ENCODE data around the gene WNT7B.

Gene WNT7B

DNA sequence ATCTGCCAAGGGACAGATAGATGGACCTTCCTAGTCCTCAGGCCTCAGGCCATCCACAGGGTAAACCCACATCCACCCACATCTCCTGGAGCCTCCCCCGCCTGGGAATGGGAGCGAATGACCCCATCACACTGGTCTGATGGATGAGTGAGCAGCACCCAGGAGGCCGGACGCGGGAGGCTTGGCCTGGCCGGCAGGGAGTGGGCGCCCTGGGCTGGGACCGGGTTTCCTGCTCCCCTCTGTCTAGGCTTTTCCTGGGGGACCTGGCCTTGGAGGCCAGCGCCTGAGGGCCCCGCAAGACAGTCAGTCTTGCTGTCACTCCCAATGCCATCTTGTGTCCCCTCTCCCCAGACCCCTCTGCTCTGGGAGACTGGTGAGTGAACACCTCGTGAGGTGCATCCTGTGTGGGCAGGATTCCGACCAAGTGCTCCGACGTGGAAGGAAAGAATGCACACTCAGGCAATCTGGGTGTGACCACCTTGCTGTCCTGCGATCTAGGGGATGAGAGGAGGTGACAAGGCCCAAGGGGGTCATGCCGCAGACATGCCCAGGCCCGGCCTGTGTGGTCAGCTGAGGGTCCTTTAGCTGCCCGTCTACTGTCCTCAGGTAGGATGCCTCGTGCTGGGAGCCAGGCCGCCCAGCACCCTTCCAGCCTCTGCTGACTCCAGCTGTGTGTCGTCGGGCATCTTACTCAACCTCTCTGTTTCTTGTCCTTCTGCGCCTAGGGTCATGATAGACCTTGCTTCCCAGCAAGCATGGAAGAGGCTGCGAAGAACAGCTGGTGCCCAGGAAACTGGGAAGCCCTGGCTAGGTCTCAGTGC, 26.5 kb upstream of the WNT7B start:
- DNase-seq (ENCODE audit: low spot score in 2 of 2): no peak
- Mint-ChIP-seq H3K36me3 (no peaks in the 10 kb centered on the region), H3K27me3 (peaks cover 4% of the 10 kb centered on the region), H3K4me1 (peaks cover 5% of the 10 kb centered on the region), H3K9me3 (no peaks in the 10 kb centered on the region), H3K4me3 (no peak overlapping the region), H3K27ac (no peak overlapping the region)
- ATAC-seq (ENCODE audit: low read depth): no peak

- Mint-ChIP-seq H3K9me3 (no peaks in the 10 kb centered on the region), H3K4me3 (no peak overlapping the region), H3K36me3 (no peaks in the 10 kb centered on the region), H3K27ac (no peak overlapping the region), H3K4me1 (peaks cover 5% of the 10 kb centered on the region), H3K27me3 (peaks cover 4% of the 10 kb centered on the region)
- ATAC-seq (ENCODE audit: low read depth) (no peak), DNase-seq (ENCODE audit: low spot score in 2 of 2) (no peak)
Observed at GRCh38 chr22:46002757-46003270, 25.9 kb upstream of the WNT7B start.

GRCh38 chr22:46001426-46002106, 24.6 kb upstream of the WNT7B start:
- H3K27ac Mint-ChIP-seq: no peak overlapping the region
- no peaks in the 10 kb centered on the region for H3K9me3 Mint-ChIP-seq
- no peak overlapping the region for H3K4me3 Mint-ChIP-seq
- H3K4me1 Mint-ChIP-seq: peaks cover 13% of the 10 kb centered on the region
- no peaks in the 10 kb centered on the region for H3K36me3 Mint-ChIP-seq
- peaks cover 9% of the 10 kb centered on the region for H3K27me3 Mint-ChIP-seq
- ATAC-seq (ENCODE audit: low read depth) (no peak), DNase-seq (ENCODE audit: low spot score in 2 of 2) (no peak)

GRCh38 chr22:46001046-46001425, 24.1 kb upstream of the WNT7B start:
- DNase-seq (ENCODE audit: low spot score in 2 of 2) (no peak), ATAC-seq (ENCODE audit: low read depth) (peak; percentile 55)
- Mint-ChIP-seq H3K9me3 (no peaks in the 10 kb centered on the region), H3K4me1 (peaks cover 13% of the 10 kb centered on the region), H3K4me3 (no peak overlapping the region), H3K36me3 (no peaks in the 10 kb centered on the region), H3K27ac (no peak overlapping the region), H3K27me3 (peaks cover 10% of the 10 kb centered on the region)

- ATAC-seq (ENCODE audit: low read depth): no peak
- H3K4me1 Mint-ChIP-seq: peaks cover 14% of the 10 kb centered on the region
- H3K27ac Mint-ChIP-seq: no peak overlapping the region
- peaks cover 13% of the 10 kb centered on the region for H3K27me3 Mint-ChIP-seq
- no peak overlapping the region for H3K4me3 Mint-ChIP-seq
- no peaks in the 10 kb centered on the region for H3K9me3 Mint-ChIP-seq
- no peak for DNase-seq (ENCODE audit: low spot score in 2 of 2)
- H3K36me3 Mint-ChIP-seq: no peaks in the 10 kb centered on the region
Observed at GRCh38 chr22:46000081-46001027, 23.4 kb upstream of the WNT7B start.

DNA sequence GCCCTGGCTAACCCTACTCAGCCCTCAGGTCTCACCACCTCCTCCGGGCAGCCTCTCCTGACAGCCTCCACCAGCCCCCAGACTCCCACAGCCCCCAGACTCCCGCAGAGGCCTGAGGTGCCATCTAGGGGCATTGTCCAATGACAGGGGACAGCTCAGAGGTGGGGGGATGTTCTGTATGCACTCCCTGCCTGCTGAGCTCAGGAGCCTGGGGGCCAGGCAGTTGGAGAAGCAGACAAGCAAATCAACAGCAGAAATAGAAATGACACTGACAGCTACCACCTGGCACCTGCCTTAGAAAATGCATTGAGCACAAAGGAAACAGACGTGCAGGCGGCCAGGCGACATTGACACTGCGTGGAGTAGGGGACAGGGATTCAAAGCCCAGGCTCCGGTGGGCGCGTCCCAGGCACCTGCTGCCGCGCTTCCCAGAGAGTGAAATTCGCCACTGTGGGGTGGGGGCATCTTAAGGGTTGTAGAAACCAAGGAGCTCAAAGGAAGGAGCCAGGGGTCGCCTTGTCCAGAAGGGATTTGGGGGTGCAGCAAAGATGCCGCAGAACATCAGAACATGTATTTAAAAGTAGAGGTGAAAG, 22.5 kb upstream of the WNT7B start:
- Mint-ChIP-seq H3K36me3 (no peaks in the 10 kb centered on the region), H3K4me3 (no peak overlapping the region), H3K4me1 (peaks cover 15% of the 10 kb centered on the region), H3K27me3 (peaks cover 11% of the 10 kb centered on the region), H3K27ac (no peak overlapping the region), H3K9me3 (no peaks in the 10 kb centered on the region)
- DNase-seq (ENCODE audit: low spot score in 2 of 2) (no peak), ATAC-seq (ENCODE audit: low read depth) (no peak)

GRCh38 chr22:45998638-45999378, 21.8 kb upstream of the WNT7B start:
- Mint-ChIP-seq H3K4me1 (peaks cover 18% of the 10 kb centered on the region), H3K9me3 (no peaks in the 10 kb centered on the region), H3K27me3 (peaks cover 12% of the 10 kb centered on the region), H3K36me3 (no peaks in the 10 kb centered on the region), H3K4me3 (no peak overlapping the region), H3K27ac (no peak overlapping the region)
- ATAC-seq (ENCODE audit: low read depth) (no peak), DNase-seq (ENCODE audit: low spot score in 2 of 2) (no peak)

DNA sequence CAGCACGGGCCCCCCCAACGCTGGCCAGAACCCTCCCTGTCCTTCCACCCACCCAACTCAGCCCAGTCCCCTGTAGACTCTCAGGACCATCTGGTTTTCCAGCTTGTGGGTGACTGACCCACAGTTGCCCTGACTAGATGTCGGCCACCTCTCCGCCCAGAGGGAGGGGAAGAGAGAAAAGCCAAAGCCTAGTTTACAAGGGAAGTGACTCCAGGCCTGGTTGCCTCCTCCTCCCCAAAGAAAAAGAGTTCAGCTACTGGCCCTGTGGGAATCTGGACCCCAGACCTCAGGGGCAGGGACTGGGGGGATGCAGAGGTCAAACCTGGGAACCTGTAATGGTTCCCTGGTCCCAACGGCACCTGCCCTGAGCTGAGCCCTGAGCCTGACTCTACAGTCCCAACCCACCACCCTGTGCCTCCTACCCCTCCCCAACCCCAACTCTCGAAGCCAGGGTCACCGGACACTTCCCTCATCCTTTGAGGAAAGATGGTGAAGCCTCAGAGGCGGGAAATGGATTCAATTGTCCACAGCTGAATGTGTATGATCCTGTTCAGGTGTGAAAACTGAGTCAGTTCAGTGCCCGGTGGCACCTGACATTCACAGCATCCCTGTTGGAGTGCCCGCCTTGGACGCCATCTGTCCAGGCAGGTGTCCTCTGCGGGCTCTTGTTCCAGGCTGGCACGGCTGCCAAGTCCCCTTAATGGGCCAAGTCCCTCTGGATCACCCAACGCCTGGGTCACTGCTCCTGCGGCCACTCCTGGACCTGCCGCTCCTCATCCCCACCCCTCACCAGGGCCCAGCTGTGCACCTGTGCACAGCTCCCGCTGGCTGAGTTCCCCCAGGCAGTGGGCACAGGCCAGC, 21.0 kb upstream of the WNT7B start:
- no peak for ATAC-seq (ENCODE audit: low read depth)
- H3K36me3 Mint-ChIP-seq: no peaks in the 10 kb centered on the region
- peaks cover 18% of the 10 kb centered on the region for H3K27me3 Mint-ChIP-seq
- H3K27ac Mint-ChIP-seq: no peak overlapping the region
- H3K9me3 Mint-ChIP-seq: peaks cover 4% of the 10 kb centered on the region
- no peak for DNase-seq (ENCODE audit: low spot score in 2 of 2)
- peaks cover 24% of the 10 kb centered on the region for H3K4me1 Mint-ChIP-seq
- no peak overlapping the region for H3K4me3 Mint-ChIP-seq

- Mint-ChIP-seq H3K36me3 (no peaks in the 10 kb centered on the region), H3K4me1 (peaks cover 25% of the 10 kb centered on the region), H3K4me3 (no peak overlapping the region), H3K9me3 (peaks cover 5% of the 10 kb centered on the region), H3K27ac (no peak overlapping the region), H3K27me3 (peaks cover 18% of the 10 kb centered on the region)
- ATAC-seq (ENCODE audit: low read depth) (peak; percentile 40), DNase-seq (ENCODE audit: low spot score in 2 of 2) (no peak)
Observed at GRCh38 chr22:45997077-45997776, 20.3 kb upstream of the WNT7B start.

DNA sequence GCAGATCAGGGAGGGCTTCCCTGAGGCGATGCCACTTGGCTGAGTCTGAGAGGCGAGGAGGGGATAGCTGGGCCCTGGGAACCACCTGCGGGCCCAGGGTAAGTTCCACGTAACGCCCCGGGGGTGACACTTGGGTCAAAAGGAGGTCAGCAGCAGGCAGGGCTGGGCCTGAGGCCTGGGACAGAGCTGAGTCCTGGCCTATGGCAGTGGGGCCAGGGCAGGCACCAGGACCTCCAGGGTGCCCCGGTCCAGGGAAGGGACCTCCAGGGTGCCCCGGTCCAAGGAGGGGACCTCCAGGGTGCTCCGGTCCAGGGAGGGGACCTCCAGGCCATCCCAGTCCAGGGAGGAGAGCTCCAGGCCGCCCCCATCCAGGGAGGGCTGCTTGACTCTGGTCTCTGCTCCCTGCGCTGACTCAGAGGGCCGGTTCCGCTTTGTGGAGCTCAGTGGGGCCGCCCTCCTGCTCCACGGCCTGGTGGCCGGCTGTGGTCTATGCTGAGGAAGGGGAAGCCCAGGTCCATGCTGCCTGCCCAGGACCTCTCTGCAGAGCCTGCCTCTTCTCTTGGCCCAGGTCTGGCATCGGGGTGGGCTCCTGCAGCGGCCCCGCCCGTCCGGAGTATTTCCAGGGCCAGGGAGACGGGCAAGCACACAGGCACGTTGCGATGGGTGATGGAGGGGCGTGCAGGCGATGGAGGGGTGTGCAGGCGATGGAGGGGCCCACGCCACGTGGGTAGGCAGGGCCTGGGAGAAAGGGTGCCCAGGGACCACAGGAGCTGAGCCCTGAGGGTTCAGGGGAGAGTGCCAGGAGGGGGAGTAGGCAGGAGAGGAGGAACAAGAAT, 19.5 kb upstream of the WNT7B start:
- Mint-ChIP-seq H3K27me3 (peaks cover 18% of the 10 kb centered on the region), H3K4me1 (peaks cover 25% of the 10 kb centered on the region), H3K4me3 (peak overlapping the region; percentile 49), H3K36me3 (no peaks in the 10 kb centered on the region), H3K9me3 (peaks cover 5% of the 10 kb centered on the region), H3K27ac (no peak overlapping the region)
- peak; percentile 68 for ATAC-seq (ENCODE audit: low read depth)
- DNase-seq (ENCODE audit: low spot score in 2 of 2): no peak

DNA sequence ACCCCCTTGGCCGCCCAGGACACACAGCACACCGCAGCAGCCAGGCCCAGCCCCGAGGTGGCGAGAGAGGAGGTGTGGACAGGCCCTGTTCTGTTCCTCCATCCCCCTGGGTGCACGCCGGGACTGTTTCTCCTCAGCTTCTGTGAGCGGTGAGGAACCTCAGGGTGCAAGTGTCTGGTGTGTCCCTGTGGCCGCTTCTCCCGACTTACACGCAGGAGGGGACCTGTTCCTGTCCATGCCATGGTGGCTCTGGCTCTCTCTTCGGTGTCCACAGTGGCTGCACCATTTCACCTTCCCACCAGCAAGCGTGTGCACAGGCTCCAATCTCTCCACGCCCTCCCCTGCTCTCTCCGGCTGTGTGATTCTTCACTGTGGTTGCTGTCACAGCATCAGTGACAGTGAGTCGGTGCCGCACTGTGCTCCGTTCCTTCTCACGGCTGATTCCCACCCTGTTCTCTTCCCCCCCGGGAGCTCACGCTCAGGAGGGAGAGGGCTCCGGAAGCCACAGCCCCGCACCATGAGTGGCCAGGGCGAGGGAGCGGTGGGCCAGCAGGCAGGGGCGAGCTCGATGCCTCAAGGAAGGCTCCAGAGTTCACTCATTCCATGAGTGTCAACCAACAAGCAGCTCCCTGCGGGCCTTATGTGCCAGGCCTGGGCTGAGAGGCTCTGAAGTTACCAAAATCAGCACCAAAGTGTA, 18.6 kb upstream of the WNT7B start:
- DNase-seq (ENCODE audit: low spot score in 2 of 2) (no peak), ATAC-seq (ENCODE audit: low read depth) (no peak)
- Mint-ChIP-seq H3K27ac (no peak overlapping the region), H3K4me3 (no peak overlapping the region), H3K4me1 (peaks cover 25% of the 10 kb centered on the region), H3K36me3 (no peaks in the 10 kb centered on the region), H3K27me3 (peaks cover 18% of the 10 kb centered on the region), H3K9me3 (peaks cover 5% of the 10 kb centered on the region)
